KOPT-K1 (cell line): ENCODE measurements around the gene DENND4A.
"Not testable (repeated sequence)": the region's sequence is repeated elsewhere in the genome, so short reads cannot be mapped to it uniquely, and the experiment has no call there.

Experiments used
- H3K27ac ChIP-seq: fragments of 200-600 bp; sonication (generic); 2 replicates; pipeline ENCODE4 v1.5.1; 2016; ENCODE audit warnings: antibody characterized with exemption, mild to moderate bottlenecking, low read depth, low read length; ENCODE audit not compliant: poor library complexity, severe bottlenecking
- H3K36me3 ChIP-seq: fragments of 200-600 bp; sonication (generic); 2 replicates; pipeline ENCODE4 v1.5.1; 2017; ENCODE audit warnings: antibody characterized with exemption, mild to moderate bottlenecking, low read length, moderate library complexity; ENCODE audit not compliant: insufficient read depth
- H3K9me3 ChIP-seq: fragments of 200-600 bp; sonication (generic); 2 replicates; pipeline ENCODE4 v1.5.1; 2017; ENCODE audit warnings: antibody characterized with exemption, low read length, mild to moderate bottlenecking; ENCODE audit not compliant: insufficient read depth, poor library complexity, severe bottlenecking

DENND4A gene

GRCh38 chr15:65783872-65784271, 8.2 kb downstream of the DENND4A start:
- Histone ChIP-seq H3K36me3 (no peaks in the 10 kb centered on the region), H3K9me3 (no peaks in the 10 kb centered on the region), H3K27ac (no peak overlapping the region)

GRCh38 chr15:65782096-65782495, 10.0 kb downstream of the DENND4A start:
- Histone ChIP-seq H3K27ac (no peak overlapping the region), H3K36me3 (no peaks in the 10 kb centered on the region), H3K9me3 (no peaks in the 10 kb centered on the region)

GRCh38 chr15:65778701-65779100, 13.4 kb downstream of the DENND4A start:
- not testable (repeated sequence) for H3K36me3 ChIP-seq, H3K9me3 ChIP-seq, H3K27ac ChIP-seq

GRCh38 chr15:65778269-65778668, 13.8 kb downstream of the DENND4A start:
- Histone ChIP-seq H3K9me3 (no peaks in the 10 kb centered on the region), H3K36me3 (no peaks in the 10 kb centered on the region), H3K27ac (no peak overlapping the region)

- no peak overlapping the region for H3K27ac ChIP-seq
- H3K9me3 ChIP-seq: no peaks in the 10 kb centered on the region
- no peaks in the 10 kb centered on the region for H3K36me3 ChIP-seq
Measured at GRCh38 chr15:65777843-65778242, 14.2 kb downstream of the DENND4A start.

- Histone ChIP-seq H3K36me3 (no peaks in the 10 kb centered on the region), H3K27ac (no peak overlapping the region), H3K9me3 (no peaks in the 10 kb centered on the region)
Measured at GRCh38 chr15:65777053-65777452, 15.0 kb downstream of the DENND4A start.

- no peaks in the 10 kb centered on the region for H3K36me3 ChIP-seq
- no peak overlapping the region for H3K27ac ChIP-seq
- no peaks in the 10 kb centered on the region for H3K9me3 ChIP-seq
Measured at GRCh38 chr15:65773386-65774111, 18.5 kb downstream of the DENND4A start.

GRCh38 chr15:65772930-65773329, 19.2 kb downstream of the DENND4A start:
- H3K9me3 ChIP-seq: no peaks in the 10 kb centered on the region
- no peak overlapping the region for H3K27ac ChIP-seq
- no peaks in the 10 kb centered on the region for H3K36me3 ChIP-seq

GRCh38 chr15:65771870-65772269, 20.2 kb downstream of the DENND4A start:
- Histone ChIP-seq H3K27ac (no peak overlapping the region), H3K9me3 (no peaks in the 10 kb centered on the region), H3K36me3 (no peaks in the 10 kb centered on the region)

GRCh38 chr15:65769482-65769881, 22.6 kb downstream of the DENND4A start:
- Histone ChIP-seq H3K36me3 (no peaks in the 10 kb centered on the region), H3K9me3 (no peaks in the 10 kb centered on the region), H3K27ac (no peak overlapping the region)

- no peaks in the 10 kb centered on the region for H3K36me3 ChIP-seq
- H3K9me3 ChIP-seq: no peaks in the 10 kb centered on the region
- H3K27ac ChIP-seq: no peak overlapping the region
Measured at GRCh38 chr15:65767895-65768294, 24.2 kb downstream of the DENND4A start.

GRCh38 chr15:65767264-65767595, 24.9 kb downstream of the DENND4A start:
- H3K9me3 ChIP-seq: no peaks in the 10 kb centered on the region
- H3K27ac ChIP-seq: no peak overlapping the region
- no peaks in the 10 kb centered on the region for H3K36me3 ChIP-seq

GRCh38 chr15:65766422-65767263, 25.4 kb downstream of the DENND4A start:
- H3K36me3 ChIP-seq: no peaks in the 10 kb centered on the region
- H3K9me3 ChIP-seq: no peaks in the 10 kb centered on the region
- no peak overlapping the region for H3K27ac ChIP-seq

GRCh38 chr15:65765106-65765505, 27.0 kb downstream of the DENND4A start:
- Histone ChIP-seq H3K36me3 (no peaks in the 10 kb centered on the region), H3K9me3 (no peaks in the 10 kb centered on the region), H3K27ac (no peak overlapping the region)

- Histone ChIP-seq H3K9me3 (no peaks in the 10 kb centered on the region), H3K27ac (no peak overlapping the region)
Measured at GRCh38 chr15:65762914-65763787, 28.9 kb downstream of the DENND4A start.

More at GRCh38 chr15:65762914-65763787, 28.9 kb downstream of the DENND4A start:
- no peaks in the 10 kb centered on the region for H3K36me3 ChIP-seq
